Calu3 (cell line): ENCODE measurements around the gene NT5C1B. TPM values are rescaled to one million over a fixed set of nuclear protein-coding genes. Genes with fewer than 3 reads are reported as not detected.

Experiments
- BruUV-seq: library from RNA; stranded (reverse); fragments of 400-500 nt; replicated peaks from 2 replicates; lab custom pipeline; 2021; lab: Mats Ljungman, UMichigan
- CTCF ChIA-PET: fragments of 300-600 bp; sonication (Branson Sonifier 250); formaldehyde crosslinking; loops from one replicate; lab custom pipeline; 2022; ENCODE audit warnings: antibody characterized with exemption; lab: Charles Lee
- DNase-seq: peaks from one replicate; pipeline ENCODE4 v3.0.0; 2022
- H3K27ac Mint-ChIP-seq: one replicate; pipeline ENCODE4 v1.8.0; 2022; ENCODE audit warnings: mixed read lengths; ENCODE audit not compliant: unreplicated experiment
- H3K27me3 Mint-ChIP-seq: one replicate; pipeline ENCODE4 v1.8.0; 2022; ENCODE audit warnings: mixed read lengths; ENCODE audit not compliant: unreplicated experiment
- H3K36me3 Mint-ChIP-seq: one replicate; pipeline ENCODE4 v1.8.0; 2022; ENCODE audit warnings: mild to moderate bottlenecking, moderate library complexity, mixed read lengths; ENCODE audit not compliant: insufficient read depth, unreplicated experiment
- H3K4me1 Mint-ChIP-seq: one replicate; pipeline ENCODE4 v1.8.0; 2022; ENCODE audit warnings: mild to moderate bottlenecking, low read depth, mixed read lengths; ENCODE audit not compliant: unreplicated experiment
- H3K4me3 Mint-ChIP-seq: one replicate; pipeline ENCODE4 v1.8.0; 2022; ENCODE audit warnings: mild to moderate bottlenecking, low read depth, moderate library complexity, mixed read lengths; ENCODE audit not compliant: unreplicated experiment
- H3K9me3 Mint-ChIP-seq: one replicate; pipeline ENCODE4 v1.8.0; 2022; ENCODE audit warnings: low read depth, mixed read lengths; ENCODE audit not compliant: unreplicated experiment
- CTCF ChIP-seq: fragments of 200-600 bp; IDR thresholded peaks from one replicate; pipeline ENCODE4 v1.8.0; 2022; ENCODE audit warnings: antibody characterized with exemption; ENCODE audit not compliant: unreplicated experiment
- intact Hi-C: fragments of 100-400 bp; cut with micrococcal nuclease; formaldehyde crosslinking; loops from one replicate; pipeline ENCODE4 v1.10.0; 2022; ENCODE audit not compliant: unreplicated experiment
- total RNA-seq: library from RNA; stranded (reverse); gene quantifications from 2 replicates; pipeline ENCODE4 v1.2.3, GENCODE V29; 2022

NT5C1B gene
- total RNA-seq, 1 experiment from 2014 or later, result not detected

GRCh38 chr2:18526429-18526828 lies 62.9 kb downstream of the NT5C1B start:
- no peaks in the 10 kb centered on the region for H3K9me3 Mint-ChIP-seq
- no peak for DNase-seq
- CTCF ChIA-PET, result no interaction called here
- no peaks in the 10 kb centered on the region for H3K4me1 Mint-ChIP-seq
- no peaks in the 10 kb centered on the region for H3K36me3 Mint-ChIP-seq
- BruUV-seq, result no TSS peak
- no peak for TF ChIP-seq CTCF
- no peak overlapping the region for H3K4me3 Mint-ChIP-seq
- H3K27me3 Mint-ChIP-seq, result peaks cover 36% of the 10 kb centered on the region
- no peak overlapping the region for H3K27ac Mint-ChIP-seq
- intact Hi-C loops, result loop anchor here (10.0 kb wide), 2 partner anchors 298 to 1338 kb away; no protein-coding TSS in a partner anchor

GRCh38 chr2:18525852-18526251 lies 63.5 kb downstream of the NT5C1B start:
- no peak overlapping the region for H3K27ac Mint-ChIP-seq
- CTCF ChIA-PET, result no interaction called here

GRCh38 chr2:18525236-18525635 lies 64.1 kb downstream of the NT5C1B start:
- peaks cover 41% of the 10 kb centered on the region for H3K27me3 Mint-ChIP-seq
- H3K9me3 Mint-ChIP-seq, result no peaks in the 10 kb centered on the region
- no peak overlapping the region for H3K27ac Mint-ChIP-seq
- TF ChIP-seq CTCF, result no peak
- DNase-seq, result no peak
- no TSS peak for BruUV-seq
- CTCF ChIA-PET, result interaction anchor here (0.6 kb wide), 1 partner anchor 38 kb away, joined by 5 read pairs; no protein-coding TSS in a partner anchor
- no peak overlapping the region for H3K4me3 Mint-ChIP-seq
- no peaks in the 10 kb centered on the region for H3K4me1 Mint-ChIP-seq
- no peaks in the 10 kb centered on the region for H3K36me3 Mint-ChIP-seq
- intact Hi-C loops, result loop anchor here (10.0 kb wide), 2 partner anchors 300 to 1340 kb away; no protein-coding TSS in a partner anchor

More at GRCh38 chr2:18525852-18526251, 63.5 kb downstream of the NT5C1B start:
- no peak for DNase-seq
- peaks cover 41% of the 10 kb centered on the region for H3K27me3 Mint-ChIP-seq
- no peaks in the 10 kb centered on the region for H3K4me1 Mint-ChIP-seq
- H3K9me3 Mint-ChIP-seq, result no peaks in the 10 kb centered on the region
- no peak overlapping the region for H3K4me3 Mint-ChIP-seq
- no peaks in the 10 kb centered on the region for H3K36me3 Mint-ChIP-seq
- BruUV-seq, result no TSS peak
- intact Hi-C loops, result loop anchor here (10.0 kb wide), 2 partner anchors 299 to 1339 kb away; no protein-coding TSS in a partner anchor
- TF ChIP-seq CTCF, result no peak

- peaks cover 41% of the 10 kb centered on the region for H3K27me3 Mint-ChIP-seq
- no peak for DNase-seq
- intact Hi-C loops, result loop anchor here (5.0 to 10.0 kb wide), 3 partner anchors 302 to 1342 kb away; no protein-coding TSS in a partner anchor
- H3K4me3 Mint-ChIP-seq, result no peak overlapping the region
- no TSS peak for BruUV-seq
- TF ChIP-seq CTCF, result no peak
- no peaks in the 10 kb centered on the region for H3K36me3 Mint-ChIP-seq
- H3K27ac Mint-ChIP-seq, result no peak overlapping the region
- CTCF ChIA-PET, result no interaction called here
- H3K9me3 Mint-ChIP-seq, result no peaks in the 10 kb centered on the region
- H3K4me1 Mint-ChIP-seq, result peaks cover 10% of the 10 kb centered on the region
Observed at GRCh38 chr2:18522484-18523146, 66.8 kb downstream of the NT5C1B start.
